Lung microvascular endothelial cell (primary cell): ENCODE data around the gene ALKBH5. TPM values are rescaled to one million over a fixed set of nuclear protein-coding genes. Genes with fewer than 3 reads are reported as not detected.
A peak's percentile ranks its signal among the peaks of the same experiment; 100 is the strongest.

Experiments
- DNase-seq, 2 donors: peaks; one replicate each; pipeline versions ENCODE4 v3.0.0 to v3.0.0-alpha.2; 2010; ENCODE audit warnings: low read depth in 2 of 2
- total RNA-seq: library from RNA; depleted of rRNA; stranded (reverse); fragments of >200 nt; gene quantifications from 2 replicates; pipeline ENCODE4 v1.2.1, GENCODE V29; 2014

ALKBH5 gene
- total RNA-seq, 1 donor from 2014 or later = 70.6 TPM

- DNase-seq = peak; percentile 69 to 79
Observed at GRCh38 chr17:18217412-18218015, 33.9 kb downstream of the ALKBH5 start.

- peak in 1 of 2 donors; percentile 51 for DNase-seq
Observed at GRCh38 chr17:18218756-18219415, 35.3 kb downstream of the ALKBH5 start.

- DNase-seq = no peak
Observed at GRCh38 chr17:18224053-18224386, 40.4 kb downstream of the ALKBH5 start.

GRCh38 chr17:18224387-18225120 lies 40.9 kb downstream of the ALKBH5 start:
- DNase-seq = no peak

- DNase-seq = peak; percentile 96 to 97
Observed at GRCh38 chr17:18225121-18225641, 41.6 kb downstream of the ALKBH5 start, which contains the start of gene LLGL1. Gene LLGL1, plus strand, starts transcription at chr17:18225635. Its CDS starts 48 bp downstream, at chr17:18225683.

- peak in 1 of 2 donors; percentile 29 for DNase-seq
Observed at GRCh38 chr17:18225642-18226283, 42.1 kb downstream of the ALKBH5 start.

- DNase-seq = peak in 1 of 2 donors; percentile 20
Observed at GRCh38 chr17:18226284-18226945, 42.8 kb downstream of the ALKBH5 start.

GRCh38 chr17:18227635-18228034 lies 44.0 kb downstream of the ALKBH5 start:
- DNase-seq = no peak

- no peak for DNase-seq
Observed at GRCh38 chr17:18228176-18228682, 44.6 kb downstream of the ALKBH5 start.

GRCh38 chr17:18229254-18229653 lies 45.6 kb downstream of the ALKBH5 start:
- no peak for DNase-seq

GRCh38 chr17:18229771-18230170 lies 46.1 kb downstream of the ALKBH5 start:
- DNase-seq = no peak

GRCh38 chr17:18230288-18231141 lies 46.9 kb downstream of the ALKBH5 start:
- DNase-seq = no peak

GRCh38 chr17:18231164-18231563 lies 47.5 kb downstream of the ALKBH5 start:
- DNase-seq = no peak

- DNase-seq = no peak
Observed at GRCh38 chr17:18233803-18234518, 50.3 kb downstream of the ALKBH5 start.

- DNase-seq = no peak
Observed at GRCh38 chr17:18234853-18235380, 51.3 kb downstream of the ALKBH5 start.

GRCh38 chr17:18235743-18236256 lies 52.2 kb downstream of the ALKBH5 start:
- peak; percentile 72 to 77 for DNase-seq

- DNase-seq = no peak
Observed at GRCh38 chr17:18236494-18236893, 52.9 kb downstream of the ALKBH5 start.

- no peak for DNase-seq
Observed at GRCh38 chr17:18237461-18237860, 53.8 kb downstream of the ALKBH5 start.

- DNase-seq = no peak
Observed at GRCh38 chr17:18238299-18238698, 54.7 kb downstream of the ALKBH5 start.
